Adipocyte (in vitro differentiated cells): ENCODE data around the gene CFAP74.
"Not testable (repeated sequence)": the region's sequence is repeated elsewhere in the genome, so short reads cannot be mapped to it uniquely, and the experiment has no call there.

Experiments
- DNase-seq: peaks from one replicate; pipeline ENCODE4 v3.0.0-alpha.2; 2015; ENCODE audit warnings: low read depth
- H3K27me3 ChIP-seq: replicated peaks from 2 replicates; pipeline ENCODE4 v1.7.0; 2013; ENCODE audit warnings: mild to moderate bottlenecking, low read length, moderate library complexity; ENCODE audit not compliant: control insufficient read depth, insufficient read depth
- H3K36me3 ChIP-seq: 2 replicates; pipeline ENCODE4 v1.7.0; 2013; ENCODE audit warnings: low read length, mild to moderate bottlenecking, moderate library complexity; ENCODE audit not compliant: control insufficient read depth, insufficient read depth, severe bottlenecking
- H3K4me1 ChIP-seq: 2 replicates; pipeline ENCODE4 v1.7.0; 2013; ENCODE audit warnings: mild to moderate bottlenecking, low read length, moderate library complexity; ENCODE audit not compliant: control insufficient read depth, insufficient read depth
- H3K4me3 ChIP-seq: 2 replicates; pipeline ENCODE4 v1.7.0; 2013; ENCODE audit warnings: mild to moderate bottlenecking, low read length, moderate library complexity
- H3K9ac ChIP-seq: 2 replicates; pipeline ENCODE4 v1.7.0; 2013; ENCODE audit warnings: mild to moderate bottlenecking, low read length, moderate library complexity
- H3K9me3 ChIP-seq: 2 replicates; pipeline ENCODE4 v1.7.0; 2013; ENCODE audit warnings: mild to moderate bottlenecking, low read length, moderate library complexity; ENCODE audit not compliant: control insufficient read depth

The CFAP74 gene

GRCh38 chr1:1890506-1891348 lies 112.9 kb downstream of the CFAP74 start, which contains the start of gene GNB1:
TSS of gene GNB1 (minus strand) at chr1:1891087. CDS start at chr1:1825453, 65,634 bp downstream.
- Histone ChIP-seq H3K4me1 (peaks cover 54% of the 10 kb centered on the region), H3K36me3 (no peaks in the 10 kb centered on the region), H3K9me3 (no peaks in the 10 kb centered on the region), H3K9ac (peak within 1 kb of the TSS; percentile 95), H3K27me3 (no peaks in the 10 kb centered on the region), H3K4me3 (peak within 1 kb of the TSS; percentile 91)
- peak; percentile 96 for DNase-seq

GRCh38 chr1:1889847-1890505 lies 113.6 kb downstream of the CFAP74 start:
- no peaks in the 10 kb centered on the region for H3K36me3 ChIP-seq
- no peaks in the 10 kb centered on the region for H3K9me3 ChIP-seq
- peaks cover 53% of the 10 kb centered on the region for H3K4me1 ChIP-seq
- DNase-seq = peak; percentile 73
- peak overlapping the region; percentile 95 for H3K9ac ChIP-seq
- H3K27me3 ChIP-seq = no peaks in the 10 kb centered on the region
- H3K4me3 ChIP-seq = peak overlapping the region; percentile 91

- DNase-seq = peak; percentile 72
- H3K9ac ChIP-seq = peak overlapping the region; percentile 95
Measured at GRCh38 chr1:1889090-1889750, 114.4 kb downstream of the CFAP74 start.

GRCh38 chr1:1883890-1884289 lies 119.7 kb downstream of the CFAP74 start:
- not testable (repeated sequence) for H3K4me3 ChIP-seq, H3K9ac ChIP-seq, H3K36me3 ChIP-seq, H3K9me3 ChIP-seq, DNase-seq, H3K27me3 ChIP-seq
- H3K4me1 ChIP-seq = peaks cover 59% of the 10 kb centered on the region

More at GRCh38 chr1:1889090-1889750, 114.4 kb downstream of the CFAP74 start:
- Histone ChIP-seq H3K36me3 (no peaks in the 10 kb centered on the region), H3K4me3 (peak overlapping the region; percentile 91), H3K9me3 (no peaks in the 10 kb centered on the region), H3K27me3 (no peaks in the 10 kb centered on the region), H3K4me1 (peaks cover 45% of the 10 kb centered on the region)

- no peaks in the 10 kb centered on the region for H3K36me3 ChIP-seq
- no peak overlapping the region for H3K4me3 ChIP-seq
- DNase-seq = peak; percentile 48
- H3K9ac ChIP-seq = peak overlapping the region; percentile 27
- H3K27me3 ChIP-seq = no peaks in the 10 kb centered on the region
- no peaks in the 10 kb centered on the region for H3K9me3 ChIP-seq
- H3K4me1 ChIP-seq = peaks cover 53% of the 10 kb centered on the region
Measured at GRCh38 chr1:1883092-1883873, 120.3 kb downstream of the CFAP74 start.

GRCh38 chr1:1881727-1882126 lies 121.9 kb downstream of the CFAP74 start:
- peaks cover under 1% of the 10 kb centered on the region for H3K36me3 ChIP-seq
- H3K27me3 ChIP-seq = no peaks in the 10 kb centered on the region
- H3K9me3 ChIP-seq = no peaks in the 10 kb centered on the region
- no peak overlapping the region for H3K9ac ChIP-seq
- peaks cover 39% of the 10 kb centered on the region for H3K4me1 ChIP-seq
- no peak for DNase-seq
- no peak overlapping the region for H3K4me3 ChIP-seq

- Histone ChIP-seq H3K36me3 (peaks cover 10% of the 10 kb centered on the region), H3K9ac (no peak overlapping the region), H3K27me3 (no peaks in the 10 kb centered on the region), H3K4me3 (no peak overlapping the region), H3K4me1 (peaks cover 41% of the 10 kb centered on the region), H3K9me3 (no peaks in the 10 kb centered on the region)
- DNase-seq = no peak
Measured at GRCh38 chr1:1880617-1881312, 122.8 kb downstream of the CFAP74 start.

GRCh38 chr1:1879942-1880341 lies 123.6 kb downstream of the CFAP74 start:
- no peak for DNase-seq
- peaks cover 16% of the 10 kb centered on the region for H3K36me3 ChIP-seq
- H3K9ac ChIP-seq = no peak overlapping the region
- no peaks in the 10 kb centered on the region for H3K27me3 ChIP-seq
- H3K9me3 ChIP-seq = no peaks in the 10 kb centered on the region
- no peak overlapping the region for H3K4me3 ChIP-seq
- peaks cover 42% of the 10 kb centered on the region for H3K4me1 ChIP-seq

- Histone ChIP-seq H3K4me3 (no peak overlapping the region), H3K9me3 (no peaks in the 10 kb centered on the region), H3K36me3 (peaks cover 16% of the 10 kb centered on the region), H3K9ac (no peak overlapping the region), H3K4me1 (peaks cover 45% of the 10 kb centered on the region), H3K27me3 (no peaks in the 10 kb centered on the region)
- DNase-seq = no peak
Measured at GRCh38 chr1:1877865-1878436, 125.6 kb downstream of the CFAP74 start.

- Histone ChIP-seq H3K27me3 (no peaks in the 10 kb centered on the region), H3K4me1 (peaks cover 37% of the 10 kb centered on the region), H3K36me3 (peaks cover 16% of the 10 kb centered on the region), H3K4me3 (no peak overlapping the region), H3K9me3 (no peaks in the 10 kb centered on the region), H3K9ac (no peak overlapping the region)
- no peak for DNase-seq
Measured at GRCh38 chr1:1876335-1876930, 127.2 kb downstream of the CFAP74 start.
